K562 (cell line): Measurements from ENCODE around the gene PCDHGA7. TPM values are rescaled to one million over a fixed set of nuclear protein-coding genes. Genes with fewer than 3 reads are reported as not detected.

Experiments used
- ATAC-seq: fragments of 200-7000 bp; cut with Tn5 transposase; 3 replicates; pipeline ENCODE4 v1.9.1; 2020; ENCODE audit warnings: moderate library complexity
- BruUV-seq: library from RNA; stranded (reverse); fragments of 400-500 nt; replicated peaks from 2 replicates; lab custom pipeline; 2021; lab: Mats Ljungman, UMichigan
- CTCF ChIA-PET: fragments of 300-600 bp; formaldehyde crosslinking; extraction: SDS; loops from one replicate; lab custom pipeline; 2021; ENCODE audit warnings: low intra/inter-chr PET ratio; lab: Yijun Ruan, JAX
- POLR2A ChIA-PET: fragments of 300-600, 350-650 bp; sonication (Branson Sonifier 250); formaldehyde crosslinking; extraction: SDS; loops from one replicate; lab custom pipeline; 2021; ENCODE audit warnings: antibody characterized with exemption, inconsistent platforms; lab: Yijun Ruan, JAX
- DNase-seq, 4 experiments: peaks; one replicate each; pipeline versions ENCODE4 v3.0.0 to v3.0.0-alpha.2; 2011 to 2018; ENCODE audit warnings: low spot score in 3 of 4, mixed read lengths in 3 of 4; ENCODE audit errors: extremely low read depth in 1 of 4
- FAIRE-seq: peaks from 2 replicates; lab custom pipeline; 2011; peaks lifted over from hg19 to GRCh38; lab: Jason Lieb, UNC
- H2AFZ ChIP-seq: 2 replicates; pipeline ENCODE4 v1.6.0; 2011; ENCODE audit warnings: low read depth, low read length, control low read depth, inconsistent platforms
- H3K27ac ChIP-seq: fragments of 200-600 bp; 3 replicates; pipeline ENCODE4 v1.8.0; 2011; ENCODE audit warnings: low read depth, mild to moderate bottlenecking, control low read depth, inconsistent platforms, low read length, moderate library complexity, mixed read lengths; ENCODE audit errors: extremely low read depth
- H3K27me3 ChIP-seq, 2 experiments: fragments of 300-600 bp in 1 of 2; 2 replicates in 1 of 2; 3 replicates in 1 of 2; pipeline versions ENCODE4 v1.6.0 to v1.8.0; 2011; ENCODE audit warnings: inconsistent platforms in 2 of 2, low read length in 2 of 2, mild to moderate bottlenecking in 1 of 2, mixed read lengths in 1 of 2, moderate library complexity in 1 of 2; ENCODE audit not compliant: control insufficient read depth in 2 of 2, insufficient read depth in 2 of 2
- H3K36me3 ChIP-seq: fragments of 300-600 bp; 3 replicates; pipeline ENCODE4 v1.8.0; 2011; ENCODE audit warnings: mild to moderate bottlenecking, low read length, inconsistent platforms; ENCODE audit not compliant: control insufficient read depth, insufficient read depth
- H3K4me1 ChIP-seq, 2 experiments: fragments of 200-600 bp in 1 of 2; replicated peaks in 1 of 2; 2 replicates in 1 of 2; 3 replicates in 1 of 2; pipeline versions ENCODE4 v1.5.1 to v1.8.0; 2011; ENCODE audit warnings: inconsistent platforms in 2 of 2, low read length in 2 of 2, mild to moderate bottlenecking in 1 of 2, mixed read lengths in 1 of 2, moderate library complexity in 1 of 2; ENCODE audit not compliant: control insufficient read depth in 2 of 2, insufficient read depth in 2 of 2
- H3K4me2 ChIP-seq: 2 replicates; pipeline ENCODE4 v1.6.1; 2011; ENCODE audit warnings: low read length, control low read depth, inconsistent platforms, mixed read lengths; ENCODE audit not compliant: insufficient read depth
- H3K4me3 ChIP-seq: fragments of 200-600 bp; sonication (generic), shearing (Covaris generic); 2 replicates; pipeline ENCODE4 v1.5.1; 2016; ENCODE audit warnings: control low read depth, inconsistent platforms
- H3K79me2 ChIP-seq: fragments of 200-600 bp; 3 replicates; pipeline ENCODE4 v1.8.0; 2011; ENCODE audit warnings: low read length, inconsistent platforms; ENCODE audit not compliant: control insufficient read depth, insufficient read depth
- H3K9ac ChIP-seq, 2 experiments: 2 replicates each; pipeline versions ENCODE4 v1.6.0 to v1.6.1; 2011; ENCODE audit warnings: low read depth in 2 of 2, low read length in 2 of 2, control low read depth in 1 of 2, inconsistent platforms in 1 of 2, mild to moderate bottlenecking in 1 of 2, mixed read lengths in 1 of 2; ENCODE audit not compliant: insufficient read depth in 1 of 2
- H3K9me1 ChIP-seq: one replicate; pipeline ENCODE4 v1.6.0; 2011; ENCODE audit warnings: inconsistent platforms, mild to moderate bottlenecking, low read length, moderate library complexity; ENCODE audit not compliant: control insufficient read depth, insufficient read depth
- H3K9me3 ChIP-seq: replicated peaks from 2 replicates; pipeline ENCODE4 v1.5.1; 2011; ENCODE audit warnings: low read depth, low read length, inconsistent platforms; ENCODE audit not compliant: control insufficient read depth, insufficient read depth
- H4K20me1 ChIP-seq: replicated peaks from 2 replicates; pipeline ENCODE4 v1.6.1; 2011; ENCODE audit warnings: low read length, inconsistent platforms, mixed read lengths; ENCODE audit not compliant: control insufficient read depth, insufficient read depth
- CTCF ChIP-seq, 3 experiments: IDR thresholded peaks in 2 of 3; conservative IDR thresholded peaks in 1 of 3; 2 replicates each; pipeline ENCODE4 v1.5.1; 2011 to 2012; ENCODE audit warnings: low read length in 3 of 3, mild to moderate bottlenecking in 3 of 3, control low read depth in 2 of 3, improper control_type of control experiment in 1 of 3, inconsistent platforms in 1 of 3, low read depth in 1 of 3, mixed read lengths in 1 of 3, moderate library complexity in 1 of 3; ENCODE audit not compliant: insufficient read depth in 2 of 3
- ETV1 ChIP-seq: fragments of 450-650 bp; conservative IDR thresholded peaks from 2 replicates; pipeline ENCODE4 v1.6.1; 2016; ENCODE audit warnings: missing genetic modification characterization, control low read depth, low read depth, missing compliant biosample characterization
- NFATC3 ChIP-seq: fragments of 450-650 bp; IDR thresholded peaks from 2 replicates; pipeline ENCODE4 v1.6.1; 2017; ENCODE audit warnings: mild to moderate bottlenecking
- PPARD ChIP-seq: fragments of 250-450 bp; sonication (Bioruptor Pico); IDR thresholded peaks from 2 replicates; pipeline ENCODE4 v1.8.0; 2022; ENCODE audit warnings: inconsistent platforms, mild to moderate bottlenecking, moderate library complexity
- PREB ChIP-seq: sonication (generic); formaldehyde crosslinking; IDR thresholded peaks from 2 replicates; pipeline ENCODE4 v1.8.1; 2023; ENCODE audit warnings: mild to moderate bottlenecking, missing genetic modification reagents
- RAD21 ChIP-seq, 2 experiments: fragments of 250-450 bp in 1 of 2; fragments of 450-650 bp in 1 of 2; sonication (Bioruptor Pico) in 1 of 2; formaldehyde crosslinking in 1 of 2; IDR thresholded peaks in 1 of 2; conservative IDR thresholded peaks in 1 of 2; 2 replicates each; pipeline versions ENCODE4 v1.4.0 to v1.8.0; 2020 to 2022; ENCODE audit warnings: mild to moderate bottlenecking in 2 of 2, moderate library complexity in 1 of 2
- ZBTB33 ChIP-seq: sonication (generic); formaldehyde crosslinking; IDR thresholded peaks from 2 replicates; pipeline ENCODE4 v1.8.1; 2023; ENCODE audit warnings: mild to moderate bottlenecking, missing genetic modification reagents
- WGBS: fragments of 100-300 bp; shearing (Covaris generic); methylation state at CpG from one replicate; pipeline ENCODE4 v1.1.6; 2016; ENCODE audit warnings: low coverage, mixed read lengths; ENCODE audit not compliant: insufficient coverage; ENCODE audit errors: missing lambda C conversion rate; 5-methylcytosine and 5-hydroxymethylcytosine counted together
- in situ Hi-C: fragments of 300-500 bp; cut with MboI; formaldehyde crosslinking; loops from 4 replicates; pipeline ENCODE4 v1.15.0; 2018; ENCODE audit warnings: inconsistent platforms, mixed read lengths
- intact Hi-C: fragments of 100-400 bp; cut with micrococcal nuclease; formaldehyde crosslinking; loops from 2 replicates; pipeline ENCODE4 v1.14.2; 2022
- polyA plus RNA-seq, 8 experiments: library from polyadenylated mRNA; depleted of rRNA in 4 of 8; stranded (reverse) in 5 of 8; unstranded in 3 of 8; fragments of >200 nt; fragmentation: Nextera tagmentation in 2 of 8; fragmentation: Illumina TruSeq in 1 of 8; extraction: Ambion mirVana in 2 of 8; extraction: Trizol in 1 of 8; gene quantifications; 2 replicates each; pipeline versions ENCODE4 v1.2.1 to v1.2.3, GENCODE V29; 2011 to 2014; ENCODE audit warnings: inconsistent platforms in 1 of 8, missing spikeins in 1 of 8
- total RNA-seq, 7 experiments: library from RNA; depleted of rRNA in 6 of 7; stranded (reverse); fragments of >200 nt in 6 of 7; fragmentation: Illumina TruSeq in 2 of 7; extraction: Trizol in 2 of 7; gene quantifications; 2 replicates each; pipeline versions ENCODE4 v1.2.1 to v1.2.3, GENCODE V29; 2011 to 2021; ENCODE audit warnings: low replicate concordance in 1 of 7

Gene PCDHGA7
- total and polyA plus RNA-seq, 9 of the 15 experiments (the other 6 are each of a cell fraction or from before 2014, with no cell fraction given): 0.03 to 0.11 (median 0.06) TPM; not detected in 5

DNA sequence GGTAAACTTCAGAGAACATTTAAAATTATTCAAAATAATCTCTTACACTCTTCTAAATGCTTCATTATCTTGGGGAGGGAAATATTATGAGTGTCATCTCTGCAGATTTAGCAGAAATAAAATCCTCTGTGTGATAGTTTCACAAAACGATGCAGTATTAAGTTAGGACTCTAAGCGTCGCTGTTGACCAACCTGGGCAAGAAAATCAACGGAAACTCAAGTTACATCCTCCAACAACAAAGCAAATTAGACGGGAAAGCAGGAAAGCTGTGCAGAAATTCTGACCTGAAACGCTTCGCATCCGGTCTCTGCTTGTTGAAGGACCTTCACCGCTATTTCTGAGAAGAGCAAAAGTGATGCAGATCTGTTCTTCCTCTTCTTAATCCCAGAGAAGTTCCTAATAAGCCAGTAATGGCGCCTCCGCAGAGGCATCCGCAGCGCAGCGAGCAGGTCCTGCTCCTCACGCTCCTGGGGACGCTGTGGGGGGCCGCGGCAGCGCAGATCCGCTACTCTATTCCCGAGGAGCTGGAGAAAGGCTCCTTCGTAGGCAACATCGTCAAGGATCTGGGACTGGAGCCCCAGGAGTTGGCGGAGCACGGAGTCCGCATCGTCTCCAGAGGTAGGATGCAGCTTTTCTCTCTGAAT lies 8.7 kb upstream of the PCDHGA7 start, which contains the start of gene PCDHGA6:
Gene PCDHGA6 (plus strand): TSS at position 219 of the 645 bp plus-strand sequence. CDS start 193 bp downstream, at position 412.
- FAIRE-seq: peak; percentile 26
- ChIA-PET CTCF (interaction anchor here (0.6 to 1.3 kb wide), 2 partner anchors 141 to 770 kb away, joined by 3 read pairs; no protein-coding TSS in a partner anchor), POLR2A (interaction anchor here (0.6 kb wide), 1 partner anchor 207 kb away, joined by 5 read pairs; no protein-coding TSS in a partner anchor)
- 21% methylated on average over 22 of the region's 27 CpGs for WGBS
- no peak within 1 kb of the TSS for H3K4me3 ChIP-seq
- H3K79me2 ChIP-seq: no peaks in the 10 kb centered on the region
- peaks cover 4 to 38% of the 10 kb centered on the region in 2 experiments for H3K27me3 ChIP-seq
- no peak for TF ChIP-seq PPARD (CRISPR knock-in tag)
- no peak for TF ChIP-seq NFATC3
- TF ChIP-seq RAD21 (CRISPR knock-in tag; conservative IDR thresholded peaks at IDR 0.05 in 1 of 2, IDR thresholded peaks at IDR 0.05 in 1 of 2): peak in 1 of 2 experiments; percentile 45; a peak in 2 of 4 replicates
- TF ChIP-seq ETV1: 0 out of 2 replicates have a peak, but pooled peaks have one; percentile 34
- peak; percentile 43 to 63 (median 60) for TF ChIP-seq CTCF (IDR thresholded peaks at IDR 0.05 in 2 of 3, conservative IDR thresholded peaks at IDR 0.05 in 1 of 3; ENCODE audit: insufficient read depth in 2 of 3, low read depth in 1 of 3, low read length in 3 of 3)
- no peak for TF ChIP-seq PREB
- no peak for TF ChIP-seq ZBTB33 (CRISPR knock-in tag)
- intact Hi-C loops (loop anchor here (5.0 kb wide), 1 partner anchor 46 kb away; no protein-coding TSS in a partner anchor), in situ Hi-C loops (no loop called here)
- H3K36me3 ChIP-seq: no peaks in the 10 kb centered on the region
- no peak within 1 kb of the TSS for H3K9ac ChIP-seq
- no peak within 1 kb of the TSS for H3K27ac ChIP-seq
- BruUV-seq: no TSS peak
- H3K9me3 ChIP-seq: no peaks in the 10 kb centered on the region
- H3K9me1 ChIP-seq: no peaks in the 10 kb centered on the region
- no peaks in the 10 kb centered on the region for H4K20me1 ChIP-seq
- ATAC-seq: peak; percentile 61; the same call in 1 of the 3 replicates
- no peak for DNase-seq
- H2AFZ ChIP-seq: 0 out of 2 replicates have a peak within 1 kb of the TSS, but pooled peaks have one; percentile 9
- H3K4me1 ChIP-seq: peaks cover 0 to 7% of the 10 kb centered on the region in 2 experiments; a peak in 1 of 5 replicates
- H3K4me2 ChIP-seq: peak within 1 kb of the TSS; percentile 23; the same call in 1 of the 2 replicates
